ENCODE measurements around the gene GALNT6.

GALNT6 gene, protein sequence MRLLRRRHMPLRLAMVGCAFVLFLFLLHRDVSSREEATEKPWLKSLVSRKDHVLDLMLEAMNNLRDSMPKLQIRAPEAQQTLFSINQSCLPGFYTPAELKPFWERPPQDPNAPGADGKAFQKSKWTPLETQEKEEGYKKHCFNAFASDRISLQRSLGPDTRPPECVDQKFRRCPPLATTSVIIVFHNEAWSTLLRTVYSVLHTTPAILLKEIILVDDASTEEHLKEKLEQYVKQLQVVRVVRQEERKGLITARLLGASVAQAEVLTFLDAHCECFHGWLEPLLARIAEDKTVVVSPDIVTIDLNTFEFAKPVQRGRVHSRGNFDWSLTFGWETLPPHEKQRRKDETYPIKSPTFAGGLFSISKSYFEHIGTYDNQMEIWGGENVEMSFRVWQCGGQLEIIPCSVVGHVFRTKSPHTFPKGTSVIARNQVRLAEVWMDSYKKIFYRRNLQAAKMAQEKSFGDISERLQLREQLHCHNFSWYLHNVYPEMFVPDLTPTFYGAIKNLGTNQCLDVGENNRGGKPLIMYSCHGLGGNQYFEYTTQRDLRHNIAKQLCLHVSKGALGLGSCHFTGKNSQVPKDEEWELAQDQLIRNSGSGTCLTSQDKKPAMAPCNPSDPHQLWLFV

DNA sequence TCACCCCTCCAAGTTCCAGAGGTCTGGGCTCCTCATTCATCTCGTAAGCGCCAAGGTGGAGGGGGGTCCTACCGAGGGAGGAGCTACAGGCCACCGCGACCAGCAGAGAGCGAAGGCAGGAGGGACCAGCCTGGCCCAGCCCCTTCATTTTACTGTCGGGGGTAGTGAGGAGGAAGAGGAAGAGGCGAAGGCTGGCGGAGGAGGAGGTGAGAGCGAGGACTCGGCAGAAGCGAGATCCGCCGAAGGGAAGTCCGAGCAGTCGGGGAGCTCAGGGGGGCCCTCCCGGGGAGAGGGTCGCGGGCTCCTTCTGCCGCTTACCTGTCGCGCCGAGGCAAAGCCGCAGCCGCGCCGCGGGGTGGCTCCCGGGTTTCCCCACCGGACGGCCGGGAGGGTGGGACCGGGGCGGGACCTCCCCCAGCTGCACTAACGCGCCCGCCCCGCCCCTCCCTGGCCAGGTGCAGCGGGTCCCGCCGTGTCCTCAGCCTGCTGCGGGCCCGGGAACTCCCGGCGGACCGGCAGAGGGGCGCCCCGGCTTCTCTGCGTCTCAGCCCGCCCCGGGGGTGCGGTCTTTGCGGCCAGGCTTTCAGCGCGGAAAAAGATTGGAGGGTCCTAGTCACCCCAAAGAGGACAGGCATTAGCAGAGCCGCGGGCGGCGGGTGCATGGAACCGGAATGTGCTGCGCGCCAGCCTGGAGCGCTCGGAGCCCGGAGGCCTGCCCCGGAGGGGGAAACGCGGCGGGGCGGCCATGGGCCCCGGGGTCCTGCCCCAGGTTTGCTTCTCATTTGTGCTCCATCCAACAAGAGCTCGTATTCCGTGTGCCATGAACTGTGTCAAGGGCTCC lies at the start of gene GALNT6:
TSS of gene GALNT6 (minus strand) at position 124 of the 841 bp plus-strand sequence. CDS start 11,625 bp downstream, outside the sequence.
- in situ Hi-C loops (cut with HindIII; ENCODE audit: low pct_unique_long_range_greater_than_20kb, low sequenced_read_pairs) = no loop called here
- DNase-seq (ENCODE audit: low read depth in 1 of 2, low spot score in 1 of 2) = peak; percentile 73 to 82
- TF ChIP-seq JUND (IDR thresholded peaks at IDR 0.05; ENCODE audit: low read depth) = no peak

- no peak for DNase-seq (ENCODE audit: low read depth in 1 of 2, low spot score in 1 of 2)
- in situ Hi-C loops (cut with HindIII; ENCODE audit: low pct_unique_long_range_greater_than_20kb, low sequenced_read_pairs) = no loop called here
- no peak for TF ChIP-seq JUND (IDR thresholded peaks at IDR 0.05; ENCODE audit: low read depth)
Measured at GRCh38 chr12:51439330-51439729, 48.1 kb upstream of the GALNT6 start.

GRCh38 chr12:51437431-51437830 lies 46.2 kb upstream of the GALNT6 start:
- no peak for TF ChIP-seq JUND (IDR thresholded peaks at IDR 0.05; ENCODE audit: low read depth)
- DNase-seq (ENCODE audit: low read depth in 1 of 2, low spot score in 1 of 2) = no peak
- in situ Hi-C loops (cut with HindIII; ENCODE audit: low pct_unique_long_range_greater_than_20kb, low sequenced_read_pairs) = no loop called here

GRCh38 chr12:51434305-51434704 lies 43.1 kb upstream of the GALNT6 start:
- in situ Hi-C loops (cut with HindIII; ENCODE audit: low pct_unique_long_range_greater_than_20kb, low sequenced_read_pairs) = no loop called here
- peak in 1 of 2 experiments; percentile 11 for DNase-seq (ENCODE audit: low read depth in 1 of 2, low spot score in 1 of 2)
- TF ChIP-seq JUND (IDR thresholded peaks at IDR 0.05; ENCODE audit: low read depth) = no peak

- in situ Hi-C loops (cut with HindIII; ENCODE audit: low pct_unique_long_range_greater_than_20kb, low sequenced_read_pairs) = no loop called here
- no peak for DNase-seq (ENCODE audit: low read depth in 1 of 2, low spot score in 1 of 2)
- TF ChIP-seq JUND (IDR thresholded peaks at IDR 0.05; ENCODE audit: low read depth) = no peak
Measured at GRCh38 chr12:51432921-51433320, 41.7 kb upstream of the GALNT6 start.

DNA sequence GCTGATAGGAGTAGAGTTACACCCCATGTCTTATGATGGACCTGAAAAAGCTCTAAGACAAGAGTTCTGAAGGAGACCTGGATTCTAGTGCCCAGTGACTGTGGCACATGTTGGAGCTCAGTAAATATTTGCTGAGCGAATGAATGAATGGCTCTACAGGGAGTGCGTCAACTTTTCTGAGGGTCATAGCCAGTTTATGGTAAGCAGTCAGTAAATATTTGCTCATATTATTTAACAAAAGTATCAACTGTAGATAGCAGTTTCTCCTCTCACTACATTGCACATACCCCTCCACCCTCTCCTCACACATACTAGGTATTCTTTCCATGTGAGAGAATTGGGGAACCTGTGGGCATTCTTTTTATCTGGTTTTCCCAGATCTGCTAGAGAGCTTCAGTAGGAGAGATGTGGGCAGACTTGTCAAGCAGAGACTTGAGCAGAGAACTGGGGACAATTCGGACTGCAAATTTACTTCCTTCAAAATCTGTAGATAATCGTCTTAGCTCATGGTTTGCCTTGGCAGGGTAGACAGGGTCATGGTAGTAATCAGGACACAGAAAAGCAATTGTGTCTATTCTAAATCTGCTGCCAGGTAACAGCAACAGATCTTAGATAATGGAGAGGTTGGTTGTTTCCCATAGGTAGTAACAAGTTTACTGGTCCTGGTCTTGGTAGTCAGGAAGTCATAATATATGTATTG lies 39.1 kb upstream of the GALNT6 start:
- in situ Hi-C loops (cut with HindIII; ENCODE audit: low pct_unique_long_range_greater_than_20kb, low sequenced_read_pairs) = no loop called here
- peak in 1 of 2 experiments; percentile 69 for DNase-seq (ENCODE audit: low read depth in 1 of 2, low spot score in 1 of 2)
- TF ChIP-seq JUND (IDR thresholded peaks at IDR 0.05; ENCODE audit: low read depth) = no peak

DNA sequence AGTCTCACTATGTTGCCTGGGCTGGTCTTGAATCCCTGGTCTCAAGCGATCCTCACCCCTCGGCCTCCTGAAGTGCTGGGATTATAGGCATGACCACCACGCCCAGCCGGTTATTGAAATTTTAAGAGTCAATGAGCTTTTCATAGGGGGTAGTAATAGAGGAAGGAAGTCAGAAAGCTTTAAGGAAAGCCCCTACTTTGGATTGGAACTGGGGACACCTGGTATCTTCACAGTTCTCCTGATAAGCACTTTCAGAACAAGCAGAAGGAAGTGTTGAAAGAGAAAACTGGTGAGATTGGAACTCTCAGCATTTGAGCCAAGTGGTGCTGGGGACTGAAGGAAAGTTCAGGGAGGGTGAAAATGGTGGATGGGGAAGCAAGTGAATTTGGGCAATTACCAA lies 38.5 kb upstream of the GALNT6 start:
- DNase-seq (ENCODE audit: low read depth in 1 of 2, low spot score in 1 of 2) = no peak
- no peak for TF ChIP-seq JUND (IDR thresholded peaks at IDR 0.05; ENCODE audit: low read depth)
- in situ Hi-C loops (cut with HindIII; ENCODE audit: low pct_unique_long_range_greater_than_20kb, low sequenced_read_pairs) = no loop called here

GRCh38 chr12:51428256-51428655 lies 37.0 kb upstream of the GALNT6 start:
- TF ChIP-seq JUND (IDR thresholded peaks at IDR 0.05; ENCODE audit: low read depth) = no peak
- in situ Hi-C loops (cut with HindIII; ENCODE audit: low pct_unique_long_range_greater_than_20kb, low sequenced_read_pairs) = no loop called here

DNA sequence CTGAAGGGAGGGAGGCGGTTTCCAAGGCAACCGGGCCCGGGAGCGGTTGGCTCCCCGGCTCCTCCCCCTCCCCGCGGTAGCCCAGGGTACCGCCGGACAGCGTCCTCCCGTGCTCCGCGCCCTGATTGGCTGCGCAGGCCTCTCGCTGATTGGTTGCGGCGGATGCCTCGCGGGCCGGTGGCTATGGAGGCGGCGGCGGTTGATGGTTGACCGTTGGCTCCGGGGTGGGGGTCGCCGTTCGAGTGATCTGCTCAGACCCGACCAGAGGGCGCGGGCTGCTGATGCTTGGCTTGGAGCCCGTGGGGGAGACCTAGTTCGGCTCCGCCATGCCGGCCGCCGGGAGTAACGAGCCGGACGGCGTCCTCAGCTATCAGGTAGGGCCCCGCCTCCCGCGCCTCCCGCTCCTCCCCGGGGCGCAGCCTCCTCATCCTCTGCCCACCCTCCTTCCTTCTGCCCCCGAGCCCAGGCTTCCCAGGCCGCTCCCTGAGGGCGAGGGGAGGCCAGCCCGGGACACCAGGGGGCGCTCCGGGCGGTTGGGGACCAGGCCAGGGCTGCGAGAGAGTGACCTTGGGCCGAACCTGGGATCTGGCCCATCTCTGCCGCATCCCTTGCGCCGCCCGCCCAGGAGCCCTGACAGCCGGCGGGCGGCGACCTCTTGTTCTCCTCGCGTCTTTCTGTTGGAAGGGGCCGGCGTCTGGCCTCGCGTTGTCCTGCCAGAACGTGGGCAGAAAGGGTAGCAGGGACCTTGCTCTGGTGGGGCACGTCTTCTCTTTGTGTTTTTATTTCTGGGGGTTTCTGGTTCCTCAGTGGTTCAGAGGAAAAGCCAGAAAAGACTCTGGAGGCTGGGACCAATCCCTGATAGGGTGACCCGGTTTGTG lies 33.7 kb upstream of the GALNT6 start, which contains the start of gene SLC4A8:
TSS of gene SLC4A8 (plus strand) at position 170 of the 878 bp plus-strand sequence. CDS start at position 327, 157 bp downstream.
- in situ Hi-C loops (cut with HindIII; ENCODE audit: low pct_unique_long_range_greater_than_20kb, low sequenced_read_pairs) = no loop called here
- peak; percentile 86 to 97 for DNase-seq (ENCODE audit: low read depth in 1 of 2, low spot score in 1 of 2)
- TF ChIP-seq JUND (IDR thresholded peaks at IDR 0.05; ENCODE audit: low read depth) = no peak

More at GRCh38 chr12:51428256-51428655, 37.0 kb upstream of the GALNT6 start:
- no peak for DNase-seq (ENCODE audit: low read depth in 1 of 2, low spot score in 1 of 2)

GRCh38 chr12:51424094-51424661 lies 33.0 kb upstream of the GALNT6 start:
- no peak for TF ChIP-seq JUND (IDR thresholded peaks at IDR 0.05; ENCODE audit: low read depth)
- DNase-seq (ENCODE audit: low read depth in 1 of 2, low spot score in 1 of 2) = no peak
- in situ Hi-C loops (cut with HindIII; ENCODE audit: low pct_unique_long_range_greater_than_20kb, low sequenced_read_pairs) = no loop called here
